ENCODE measurements around the gene PACRG. TPM values are rescaled to one million over a fixed set of nuclear protein-coding genes. Genes with fewer than 3 reads are reported as not detected.

PACRG gene
- polyA plus RNA-seq, 1 of the 3 experiments (the other 2 are of a cell fraction) = 0.56 TPM

GRCh38 chr6:162700966-162701365 lies 26.8 kb upstream of the PACRG start:
- Histone ChIP-seq H3F3A (replicated peaks; ENCODE audit: insufficient read depth) (no peaks in the 10 kb centered on the region), H2AFZ (ENCODE audit: low read depth) (no peak overlapping the region), H3K4me2 (no peak overlapping the region), H3K79me2 (ENCODE audit: insufficient read depth) (no peaks in the 10 kb centered on the region), H3K27me3 (ENCODE audit: insufficient read depth) (no peaks in the 10 kb centered on the region), H3K27ac (ENCODE audit: low read depth in 2 of 2, low read length in 1 of 2) (no peak overlapping the region), H3K4me3 (ENCODE audit: low read depth in 2 of 2, low read length in 1 of 2) (no peak overlapping the region), H4K20me1 (ENCODE audit: insufficient read depth) (no peaks in the 10 kb centered on the region), H3K9me2 (no peaks in the 10 kb centered on the region), H3K4me1 (ENCODE audit: control insufficient read depth in 1 of 2, insufficient read depth in 2 of 2, low read depth in 1 of 2, low read length in 1 of 2) (peaks cover 0 to 4% of the 10 kb centered on the region in 2 experiments; a peak in 2 of 4 replicates), H3K9me3 (no peaks in the 10 kb centered on the region), H3K9ac (no peak overlapping the region), H3K36me3 (replicated peaks in 1 of 2; ENCODE audit: control insufficient read depth in 1 of 2, insufficient read depth in 2 of 2, low read length in 1 of 2) (no peaks in the 10 kb centered on the region)
- WGBS (ENCODE audit: low lambda C conversion rate) = 38% methylated on average over 3 of the region's 3 CpGs
- no peak for TF ChIP-seq SIN3A (IDR thresholded peaks at IDR 0.05; ENCODE audit: borderline replicate concordance, low read depth, low read length)
- TF ChIP-seq RFX5 (IDR thresholded peaks at IDR 0.05; ENCODE audit: low read length) = no peak
- no peak for TF ChIP-seq FOXM1 (IDR thresholded peaks at IDR 0.05; ENCODE audit: low read depth)
- TF ChIP-seq USF2 (IDR thresholded peaks at IDR 0.05; ENCODE audit: borderline replicate concordance, low read depth, low read length) = no peak
- no peak for TF ChIP-seq YY1 (IDR thresholded peaks at IDR 0.05; ENCODE audit: low read depth)
- no peak for TF ChIP-seq GABPA (IDR thresholded peaks at IDR 0.05; ENCODE audit: low read depth)
- no peak for TF ChIP-seq MEF2A (IDR thresholded peaks at IDR 0.05; ENCODE audit: borderline replicate concordance, low read depth)
- TF ChIP-seq EZH2phosphoT487 (IDR thresholded peaks at IDR 0.05; ENCODE audit: borderline replicate concordance, low read depth) = no peak
- TF ChIP-seq SMC3 (IDR thresholded peaks at IDR 0.05; ENCODE audit: low read depth, low read length) = no peak
- TF ChIP-seq JUND (IDR thresholded peaks at IDR 0.05) = no peak
- TF ChIP-seq POLR2AphosphoS5 (IDR thresholded peaks at IDR 0.05; ENCODE audit: low read depth, low read length) = no peak
- no peak for TF ChIP-seq CHD2 (IDR thresholded peaks at IDR 0.05; ENCODE audit: low read length, partially characterized antibody)
- TF ChIP-seq TEAD4 (IDR thresholded peaks at IDR 0.05; ENCODE audit: borderline replicate concordance, insufficient read depth) = no peak
- no peak for TF ChIP-seq ELF1 (IDR thresholded peaks at IDR 0.05)
- no peak for TF ChIP-seq NFIC (IDR thresholded peaks at IDR 0.05; ENCODE audit: borderline replicate concordance)
- TF ChIP-seq RCOR1 (IDR thresholded peaks at IDR 0.05; ENCODE audit: low read length) = no peak
- no peak for TF ChIP-seq IRF3 (IDR thresholded peaks at IDR 0.05; ENCODE audit: low read depth, low read length)
- TF ChIP-seq PBX3 (IDR thresholded peaks at IDR 0.05) = no peak
- TF ChIP-seq, protein P1, sequence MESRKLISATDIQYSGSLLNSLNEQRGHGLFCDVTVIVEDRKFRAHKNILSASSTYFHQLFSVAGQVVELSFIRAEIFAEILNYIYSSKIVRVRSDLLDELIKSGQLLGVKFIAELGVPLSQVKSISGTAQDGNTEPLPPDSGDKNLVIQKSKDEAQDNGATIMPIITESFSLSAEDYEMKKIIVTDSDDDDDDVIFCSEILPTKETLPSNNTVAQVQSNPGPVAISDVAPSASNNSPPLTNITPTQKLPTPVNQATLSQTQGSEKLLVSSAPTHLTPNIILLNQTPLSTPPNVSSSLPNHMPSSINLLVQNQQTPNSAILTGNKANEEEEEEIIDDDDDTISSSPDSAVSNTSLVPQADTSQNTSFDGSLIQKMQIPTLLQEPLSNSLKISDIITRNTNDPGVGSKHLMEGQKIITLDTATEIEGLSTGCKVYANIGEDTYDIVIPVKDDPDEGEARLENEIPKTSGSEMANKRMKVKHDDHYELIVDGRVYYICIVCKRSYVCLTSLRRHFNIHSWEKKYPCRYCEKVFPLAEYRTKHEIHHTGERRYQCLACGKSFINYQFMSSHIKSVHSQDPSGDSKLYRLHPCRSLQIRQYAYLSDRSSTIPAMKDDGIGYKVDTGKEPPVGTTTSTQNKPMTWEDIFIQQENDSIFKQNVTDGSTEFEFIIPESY (IDR thresholded peaks at IDR 0.05; ENCODE audit: borderline replicate concordance, low read depth) = no peak
- TF ChIP-seq GATA2 (CRISPR knock-in tag; IDR thresholded peaks at IDR 0.05) = no peak
- no peak for DNase-seq
- ChIA-PET CTCF (no interaction called here), POLR2A (no interaction called here)
